ENCODE data around the gene MYH7B.

Gene MYH7B

GRCh38 chr20:34945315-34946077 lies 10.2 kb upstream of the MYH7B start:
- DNase-seq (ENCODE audit: low read depth): no peak

- DNase-seq (ENCODE audit: low read depth): no peak
Observed at GRCh38 chr20:34946661-34947060, 9.0 kb upstream of the MYH7B start.

- no peak for DNase-seq (ENCODE audit: low read depth)
Observed at GRCh38 chr20:34947336-34947735, 8.3 kb upstream of the MYH7B start.

- DNase-seq (ENCODE audit: low read depth): no peak
Observed at GRCh38 chr20:34948030-34948429, 7.6 kb upstream of the MYH7B start.

- no peak for DNase-seq (ENCODE audit: low read depth)
Observed at GRCh38 chr20:34949120-34949519, 6.5 kb upstream of the MYH7B start.

GRCh38 chr20:34951252-34951651 lies 4.4 kb upstream of the MYH7B start:
- DNase-seq (ENCODE audit: low read depth): no peak

GRCh38 chr20:34951652-34952051 lies 4.0 kb upstream of the MYH7B start:
- no peak for DNase-seq (ENCODE audit: low read depth)

GRCh38 chr20:34952671-34953070 lies 3.0 kb upstream of the MYH7B start:
- DNase-seq (ENCODE audit: low read depth): no peak

GRCh38 chr20:34953960-34954359 lies 1.7 kb upstream of the MYH7B start:
- no peak for DNase-seq (ENCODE audit: low read depth)

GRCh38 chr20:34954904-34955230 lies 801 bp upstream of the MYH7B start:
- DNase-seq (ENCODE audit: low read depth): no peak

- DNase-seq (ENCODE audit: low read depth): no peak
Observed at GRCh38 chr20:34956041-34956458, 382 bp downstream of the MYH7B start.

- DNase-seq (ENCODE audit: low read depth): no peak
Observed at GRCh38 chr20:34956751-34957472, 1.2 kb downstream of the MYH7B start.

GRCh38 chr20:34964486-34964885 lies 8.8 kb downstream of the MYH7B start:
- no peak for DNase-seq (ENCODE audit: low read depth)

GRCh38 chr20:34965051-34965450 lies 9.4 kb downstream of the MYH7B start:
- DNase-seq (ENCODE audit: low read depth): no peak

GRCh38 chr20:34967421-34967820 lies 11.8 kb downstream of the MYH7B start:
- DNase-seq (ENCODE audit: low read depth): no peak

- no peak for DNase-seq (ENCODE audit: low read depth)
Observed at GRCh38 chr20:34968042-34968775, 12.5 kb downstream of the MYH7B start.

- DNase-seq (ENCODE audit: low read depth): no peak
Observed at GRCh38 chr20:34970193-34970840, 14.6 kb downstream of the MYH7B start.

- DNase-seq (ENCODE audit: low read depth): no peak
Observed at GRCh38 chr20:34970846-34971560, 15.3 kb downstream of the MYH7B start.

- DNase-seq (ENCODE audit: low read depth): no peak
Observed at GRCh38 chr20:34971561-34972235, 16.0 kb downstream of the MYH7B start.

GRCh38 chr20:34974246-34974645 lies 18.6 kb downstream of the MYH7B start:
- no peak for DNase-seq (ENCODE audit: low read depth)

GRCh38 chr20:34976286-34976685 lies 20.6 kb downstream of the MYH7B start:
- no peak for DNase-seq (ENCODE audit: low read depth)
